GF-D8 (cell line): Measurements from ENCODE around the gene RPL13.
"Not testable (repeated sequence)": the region's sequence is repeated elsewhere in the genome, so short reads cannot be mapped to it uniquely, and the experiment has no call there.

Experiments
- DNase-seq: peaks from one replicate; lab custom pipeline; 2025; lab: John Stamatoyannopoulos, UW

RPL13 gene

GRCh38 chr16:89577055-89577759 lies 16.7 kb downstream of the RPL13 start:
- DNase-seq = no peak

DNA sequence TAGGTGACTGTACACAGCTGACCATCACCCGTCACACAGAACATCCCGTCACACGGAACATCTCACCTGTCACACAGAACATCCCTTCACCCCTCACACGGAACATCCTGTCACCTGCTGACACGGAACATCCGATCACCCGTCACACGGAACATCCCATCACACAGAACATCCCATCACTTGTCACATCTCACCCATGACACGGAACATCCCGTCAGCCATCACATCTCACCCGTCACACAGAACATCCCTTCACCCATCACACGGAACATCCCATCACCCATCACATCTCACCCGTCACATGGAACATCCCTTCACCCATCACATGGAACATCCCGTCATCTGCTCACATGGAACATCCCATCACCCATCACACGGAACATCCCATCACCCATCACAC lies 18.9 kb downstream of the RPL13 start:
- DNase-seq = no peak

DNA sequence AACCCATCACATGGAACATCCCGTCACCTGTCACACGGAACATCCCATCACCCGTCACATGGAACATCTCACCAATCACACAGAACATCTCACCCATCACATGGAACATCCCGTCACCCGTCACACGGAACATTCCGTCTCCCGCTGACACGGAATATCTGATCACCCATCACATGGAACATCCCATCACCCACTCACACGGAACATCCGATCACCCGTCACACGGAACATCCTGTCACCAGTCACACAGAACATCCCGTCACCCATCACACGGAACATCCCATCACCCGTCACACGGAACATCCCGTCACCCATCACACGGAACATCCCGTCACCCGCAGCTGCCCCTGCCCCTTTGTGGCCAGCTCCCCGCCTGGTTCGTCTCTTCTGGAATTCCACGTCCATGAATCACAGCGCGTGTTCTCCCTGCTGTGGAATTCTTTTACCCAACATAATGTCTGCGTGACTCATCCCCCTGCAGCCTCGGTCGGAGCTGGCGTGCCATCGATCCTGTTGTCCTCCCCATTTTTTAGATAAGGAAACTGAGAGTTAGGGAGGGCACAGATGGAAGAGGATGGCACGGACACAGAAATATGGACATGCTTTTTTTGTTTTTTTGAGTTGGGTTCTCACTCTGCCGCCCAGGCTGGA lies 20.7 kb downstream of the RPL13 start:
- DNase-seq = no peak

DNA sequence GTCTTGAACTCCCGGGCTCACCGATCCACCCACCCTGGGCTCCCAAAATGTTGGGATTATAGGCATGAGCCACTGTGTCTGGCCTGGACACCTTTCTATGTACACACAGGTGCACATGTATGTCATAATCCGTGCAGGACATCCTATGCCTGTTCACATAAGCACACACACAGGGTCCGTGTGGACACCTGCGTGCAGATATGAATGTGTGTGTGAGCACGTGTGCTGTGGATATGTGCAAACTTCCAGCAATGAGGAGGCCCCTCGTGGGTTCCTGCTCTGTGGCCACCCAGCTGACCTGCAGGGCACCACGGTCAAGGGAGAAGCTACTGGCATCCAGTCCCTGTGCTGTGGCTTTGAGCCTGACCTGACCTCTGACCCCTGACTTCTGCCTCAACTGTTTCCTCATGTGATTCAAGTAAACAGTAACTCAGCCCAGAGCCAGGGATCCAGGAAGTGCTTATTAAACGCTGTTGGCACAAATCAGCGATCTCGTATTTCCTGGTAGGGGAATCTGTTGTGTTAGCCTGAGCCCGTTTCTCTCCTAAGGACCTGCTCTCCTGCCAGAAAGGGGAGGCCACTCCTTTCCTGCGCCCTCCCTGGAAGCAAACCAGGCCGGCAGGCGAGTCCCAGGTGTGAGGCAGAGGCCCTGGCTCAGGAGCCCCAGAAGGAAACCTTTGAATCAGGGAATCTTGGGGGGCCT lies 21.5 kb downstream of the RPL13 start:
- no peak for DNase-seq

DNA sequence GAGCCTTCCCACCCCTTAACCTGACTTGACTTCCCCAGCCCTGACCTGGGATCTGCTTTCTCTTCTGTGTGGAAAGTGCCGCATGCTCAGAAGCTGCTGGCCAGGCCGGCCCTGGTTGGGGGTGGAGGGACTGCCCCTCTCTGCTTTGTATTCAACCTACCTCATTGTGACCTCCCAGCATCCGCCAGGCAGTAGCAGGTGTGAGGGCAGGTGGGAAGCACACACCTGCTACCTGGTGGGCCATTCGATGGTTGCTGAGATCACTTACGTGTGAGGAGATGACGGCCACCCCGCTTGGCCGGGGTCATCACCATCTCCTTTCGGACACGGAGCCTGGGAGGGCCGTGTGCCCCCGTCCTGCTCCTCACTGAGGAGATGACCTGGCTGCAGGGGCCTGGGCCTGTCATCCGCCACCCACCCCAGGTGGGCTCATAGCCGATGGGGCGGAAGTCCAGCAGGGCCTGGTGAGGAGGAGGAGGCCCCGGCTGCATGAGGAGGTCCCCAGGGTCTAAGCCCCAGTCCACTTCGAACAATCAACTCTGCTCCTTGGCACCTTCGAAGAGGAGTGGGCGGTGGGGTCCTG lies 22.2 kb downstream of the RPL13 start:
- DNase-seq = no peak

DNA sequence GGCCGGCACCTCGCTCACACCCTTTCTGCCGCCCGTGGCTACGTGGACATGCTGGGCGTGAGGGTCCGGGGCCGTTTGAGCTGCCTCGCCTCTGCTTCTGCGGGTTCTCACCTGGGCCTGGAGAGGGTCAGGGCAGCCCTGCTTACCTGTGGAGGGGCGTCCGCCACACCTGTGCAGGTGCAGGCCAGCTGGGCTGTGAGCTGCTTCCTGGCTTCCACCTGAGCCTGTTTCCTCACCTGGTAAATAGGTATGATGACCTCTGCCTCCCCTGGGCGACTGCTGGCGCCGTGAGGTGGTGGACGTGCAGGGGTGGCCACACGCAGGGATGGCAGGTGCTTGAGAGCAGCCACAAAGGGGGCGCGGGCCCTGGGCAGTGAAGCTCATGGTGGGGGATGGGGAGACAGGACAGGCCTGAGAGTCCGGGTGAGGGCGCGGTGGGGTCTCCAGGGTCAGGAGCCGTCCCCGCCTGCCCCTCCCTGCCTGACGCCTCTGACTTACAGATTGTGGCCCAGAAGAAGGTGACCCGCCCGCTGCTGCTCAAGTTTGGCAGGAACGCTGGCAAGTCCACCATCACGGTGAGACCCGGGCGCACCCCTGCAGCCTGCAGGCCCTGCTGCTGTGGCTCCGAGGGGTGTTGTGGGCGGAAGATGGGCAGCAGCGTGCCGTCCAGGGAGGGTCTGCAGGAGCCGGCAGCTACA lies 22.9 kb downstream of the RPL13 start:
- no peak for DNase-seq

DNA sequence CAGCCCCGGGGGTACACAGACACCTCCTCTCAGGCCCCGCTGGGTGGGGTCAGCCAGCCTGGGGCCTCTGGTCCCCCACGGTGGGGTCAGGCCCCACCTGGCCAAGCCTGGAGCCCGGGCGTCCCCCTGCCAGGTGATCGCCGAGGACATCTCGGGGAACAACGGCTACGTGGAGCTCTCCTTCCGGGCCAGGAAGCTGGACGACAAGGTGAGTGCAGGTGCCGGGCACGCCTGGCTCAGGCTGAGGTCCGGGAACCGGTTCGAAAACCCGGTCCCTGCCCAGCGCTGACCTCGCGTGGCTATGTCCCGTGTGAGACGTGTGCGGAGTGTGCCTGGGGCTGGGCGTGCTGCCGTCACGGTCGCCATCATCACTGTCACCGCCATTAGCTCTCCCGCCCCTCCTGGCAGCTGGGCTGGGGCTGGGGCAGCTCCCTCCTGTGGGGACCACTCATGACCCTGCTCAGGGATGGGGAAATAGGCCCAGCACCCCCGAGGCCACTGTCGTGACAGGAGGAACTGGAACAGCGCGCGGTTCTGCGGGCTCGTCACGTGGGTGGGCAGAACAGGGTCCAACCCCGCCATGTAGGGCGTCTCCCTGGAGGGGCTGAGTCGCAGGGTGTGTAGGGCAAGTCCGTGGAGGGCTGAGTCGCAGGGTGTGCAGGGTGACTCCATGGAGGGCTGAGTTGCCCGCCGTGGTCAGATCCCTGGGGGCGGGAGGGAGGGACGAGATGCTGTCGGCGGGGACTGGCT lies 23.6 kb downstream of the RPL13 start:
- DNase-seq = no peak

DNA sequence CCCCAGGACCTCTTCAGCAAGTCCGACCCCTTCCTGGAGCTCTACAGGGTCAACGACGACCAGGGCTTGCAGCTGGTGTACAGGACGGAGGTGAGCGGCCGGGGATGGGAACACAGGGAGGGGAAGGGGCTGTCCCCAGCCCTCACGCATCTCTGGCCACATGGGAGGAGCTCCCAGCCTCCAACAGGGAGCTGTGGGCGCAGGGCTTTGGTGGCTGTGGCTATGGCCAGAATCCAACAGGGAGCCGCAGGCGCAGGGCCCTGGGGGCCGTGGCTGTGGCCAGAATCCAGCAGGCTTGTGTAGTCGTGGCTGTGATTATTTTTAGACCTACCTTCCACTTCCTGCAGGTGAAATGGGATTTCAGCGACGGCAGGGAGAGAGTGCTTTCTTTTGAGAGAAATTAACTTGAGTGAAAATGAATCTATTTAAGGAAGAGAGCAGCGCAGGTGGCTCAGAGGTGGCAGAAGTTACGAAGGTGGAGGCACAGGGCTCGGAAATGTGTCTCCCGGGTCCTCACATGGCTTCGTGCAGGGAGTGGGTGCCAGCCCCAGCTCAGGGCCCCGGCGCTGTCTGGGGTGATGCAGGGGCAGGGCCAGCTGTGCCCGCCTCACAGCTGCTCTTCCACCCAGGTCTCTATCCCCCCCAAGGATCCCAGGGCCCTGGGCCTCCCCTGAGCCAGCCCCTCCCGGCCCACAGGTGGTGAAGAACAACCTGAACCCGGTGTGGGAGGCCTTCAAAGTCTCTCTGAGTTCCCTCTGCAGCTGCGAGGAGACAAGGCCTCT lies 24.5 kb downstream of the RPL13 start:
- DNase-seq = no peak

DNA sequence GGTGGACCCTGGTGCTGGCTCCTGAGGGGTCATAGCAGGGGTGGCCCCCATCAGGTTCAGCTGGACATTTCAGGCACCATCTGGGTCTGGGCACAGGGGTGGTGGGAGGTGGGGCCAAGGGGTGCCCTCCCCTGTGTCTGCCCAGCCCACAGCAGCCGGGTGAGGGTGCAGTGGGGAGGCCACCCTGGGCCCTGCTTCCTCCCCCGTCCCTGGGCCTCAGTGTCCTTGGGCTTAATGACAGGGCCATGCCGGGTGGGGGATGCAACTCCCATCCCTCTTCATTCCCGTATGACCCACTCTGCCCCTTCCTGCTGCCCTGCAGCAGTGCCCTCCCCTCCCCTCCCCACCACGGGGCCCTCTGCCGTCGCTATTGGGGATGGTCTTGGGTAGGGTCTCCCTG lies 25.7 kb downstream of the RPL13 start:
- no peak for DNase-seq

GRCh38 chr16:89586853-89587252 lies 26.4 kb downstream of the RPL13 start:
- DNase-seq = no peak

GRCh38 chr16:89587676-89588075 lies 27.2 kb downstream of the RPL13 start:
- DNase-seq = not testable (repeated sequence)

GRCh38 chr16:89588413-89589109 lies 28.1 kb downstream of the RPL13 start:
- no peak for DNase-seq

DNA sequence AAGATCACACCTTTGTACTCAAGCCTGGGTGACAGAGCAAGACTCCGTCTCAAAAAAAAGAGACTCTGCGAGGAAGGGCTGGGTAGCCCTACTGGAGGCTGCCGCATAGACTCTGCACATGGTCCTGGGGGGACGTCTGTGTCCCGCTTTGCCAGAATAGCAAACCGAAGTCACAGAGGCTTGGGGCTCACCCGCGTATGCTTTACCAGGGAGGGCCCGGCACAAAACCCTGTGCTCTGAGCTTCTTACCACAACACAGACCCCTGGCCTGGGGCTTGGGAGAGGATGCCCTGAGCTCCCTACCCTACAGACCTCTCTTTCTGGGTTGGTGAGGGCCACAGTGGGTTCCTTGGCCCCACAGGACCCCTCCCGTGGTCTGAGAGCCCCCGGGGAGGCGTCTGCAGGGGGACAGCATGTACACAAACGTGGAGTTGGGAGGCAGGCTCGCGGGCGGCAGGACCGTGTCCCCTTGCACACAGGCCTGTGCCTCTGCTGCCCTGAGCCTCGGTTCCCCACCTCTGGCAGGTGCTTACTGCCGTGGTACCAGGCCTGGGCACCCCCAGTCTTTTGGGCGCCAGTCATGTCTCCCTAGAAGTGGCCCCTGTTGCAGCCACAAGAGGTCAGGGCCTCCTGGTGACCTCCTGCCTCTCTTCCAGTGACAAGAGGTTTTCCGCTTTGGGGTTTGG lies 28.9 kb downstream of the RPL13 start:
- DNase-seq = no peak

DNA sequence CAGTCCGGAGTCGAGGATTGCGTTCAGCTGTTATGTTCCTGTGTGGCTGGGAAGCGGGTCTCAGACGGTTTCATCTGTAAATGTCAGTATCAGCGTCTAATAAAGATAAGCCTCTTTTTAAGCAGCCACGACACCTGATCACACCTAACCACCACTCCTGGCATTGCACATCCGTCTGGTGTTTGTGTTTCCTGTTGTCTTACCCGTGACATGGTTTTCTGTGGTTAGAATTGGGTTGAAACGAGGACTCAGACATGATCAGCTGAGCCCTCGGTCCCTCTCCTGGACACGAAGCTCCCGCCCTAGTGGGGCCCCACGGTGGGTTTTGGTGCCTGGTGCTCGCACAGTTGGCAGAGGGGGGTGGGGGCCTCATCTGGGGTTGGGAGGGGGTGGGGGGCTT lies 33.4 kb downstream of the RPL13 start:
- no peak for DNase-seq

DNA sequence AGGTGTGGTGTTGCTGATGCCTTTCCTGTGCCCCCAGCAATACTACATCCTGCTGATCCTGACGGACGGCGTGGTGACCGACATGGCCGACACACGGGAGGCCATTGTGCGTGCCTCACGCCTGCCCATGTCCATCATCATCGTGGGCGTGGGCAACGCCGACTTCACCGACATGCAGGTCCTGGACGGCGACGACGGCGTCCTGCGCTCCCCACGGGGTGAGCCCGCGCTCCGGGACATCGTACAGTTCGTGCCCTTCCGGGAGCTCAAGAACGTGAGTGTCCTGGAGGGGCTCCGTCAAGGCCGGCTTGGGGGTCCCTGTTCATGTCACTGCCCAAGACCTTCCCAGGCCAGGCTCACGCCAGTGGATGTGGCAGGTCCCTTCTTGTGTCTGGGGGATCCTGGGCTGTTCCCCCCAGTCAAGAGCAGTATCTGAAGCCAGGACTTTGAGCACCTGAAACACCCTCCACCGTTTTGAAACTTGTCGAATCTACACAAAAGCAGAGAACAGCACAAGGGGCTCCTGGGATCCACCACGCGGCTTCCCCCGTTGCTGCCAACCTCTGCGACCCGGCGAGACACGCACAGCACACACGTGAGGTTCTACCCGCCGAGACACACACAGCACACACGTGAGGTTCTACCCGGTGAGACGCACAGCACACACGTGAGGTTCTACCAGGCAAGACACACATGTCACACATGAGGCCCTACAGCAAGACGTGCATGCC lies 35.0 kb downstream of the RPL13 start:
- no peak for DNase-seq

- no peak for DNase-seq
Observed at GRCh38 chr16:89596061-89596689, 35.7 kb downstream of the RPL13 start.

- DNase-seq = no peak
Observed at GRCh38 chr16:89596957-89597649, 36.6 kb downstream of the RPL13 start.

DNA sequence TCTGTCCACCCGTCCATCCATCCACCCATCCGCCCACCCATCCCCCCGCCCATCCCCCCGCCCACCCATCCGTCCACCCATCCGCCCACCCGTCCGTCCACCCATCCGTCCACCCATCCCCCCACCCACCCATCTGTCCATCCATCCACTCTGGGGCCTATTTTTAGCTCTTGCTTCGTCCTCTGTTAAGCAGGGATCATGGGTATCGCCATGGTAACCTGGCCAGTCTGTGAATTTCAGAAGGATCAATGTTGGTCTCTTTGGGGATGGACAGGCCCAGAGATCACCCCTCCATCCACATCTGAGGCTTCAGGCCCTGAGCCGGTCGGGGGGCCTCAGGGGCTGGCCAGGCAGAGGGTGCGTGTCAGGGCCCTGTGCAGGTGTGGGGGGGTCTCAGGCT lies 37.7 kb downstream of the RPL13 start:
- DNase-seq = no peak
